Activated naive CD4-positive, alpha-beta T cell treated with Interleukin-2 at 50 U/mL for 16 hours (primary cell): Measurements from ENCODE around the gene SPINK4.

Source experiments
- DNase-seq: peaks from one replicate; pipeline ENCODE4 v3.0.0-alpha.2; 2020

SPINK4 gene

DNA sequence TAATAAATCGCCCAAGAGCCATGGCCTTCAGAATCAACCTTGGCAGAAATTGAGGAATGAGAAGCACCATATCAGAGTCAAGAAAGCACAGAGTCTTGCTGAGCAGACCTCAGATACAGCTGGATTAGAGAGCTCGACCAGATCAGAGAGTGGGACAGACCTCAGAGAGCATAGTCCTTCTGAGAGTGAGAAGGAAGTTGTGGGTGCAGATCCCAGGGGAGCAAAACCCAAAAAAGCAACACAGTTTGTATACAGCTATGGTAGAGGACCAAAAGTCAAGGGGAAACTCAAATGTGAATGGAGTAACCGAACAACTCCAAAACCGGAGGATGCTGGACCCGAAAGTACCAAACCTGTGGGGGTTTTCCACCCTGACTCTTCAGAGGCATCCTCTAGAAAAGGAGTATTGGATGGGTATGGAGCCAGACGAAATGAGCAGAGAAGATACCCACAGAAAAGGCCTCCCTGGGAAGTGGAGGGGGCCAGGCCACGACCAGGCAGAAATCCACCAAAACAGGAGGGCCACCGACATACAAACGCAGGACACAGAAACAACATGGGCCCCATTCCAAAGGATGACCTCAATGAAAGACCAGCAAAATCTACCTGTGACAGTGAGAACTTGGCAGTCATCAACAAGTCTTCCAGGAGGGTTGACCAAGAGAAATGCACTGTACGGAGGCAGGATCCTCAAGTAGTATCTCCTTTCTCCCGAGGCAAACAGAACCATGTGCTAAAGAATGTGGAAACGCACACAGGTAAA is 54.9 kb downstream of the SPINK4 start:
- DNase-seq = no peak

DNA sequence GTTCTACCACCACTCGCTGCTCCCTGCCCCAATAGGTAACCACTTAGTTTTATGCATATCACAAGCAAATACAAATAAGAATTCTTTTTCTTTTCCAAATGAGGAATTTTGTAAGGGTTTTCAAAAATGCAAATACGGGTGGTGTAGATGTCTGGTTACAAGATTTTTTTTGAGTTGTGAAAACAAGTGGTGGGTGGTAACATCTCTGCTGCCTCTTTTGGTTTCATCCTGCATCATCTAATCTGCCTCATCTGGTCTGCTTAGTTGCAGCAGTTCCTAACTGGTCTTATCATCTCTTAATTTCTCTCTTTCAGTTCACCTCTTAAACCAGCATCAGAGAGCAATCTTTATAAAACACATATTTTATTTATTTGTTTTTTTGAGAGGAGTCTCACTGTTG is 55.6 kb downstream of the SPINK4 start:
- DNase-seq = no peak

DNA sequence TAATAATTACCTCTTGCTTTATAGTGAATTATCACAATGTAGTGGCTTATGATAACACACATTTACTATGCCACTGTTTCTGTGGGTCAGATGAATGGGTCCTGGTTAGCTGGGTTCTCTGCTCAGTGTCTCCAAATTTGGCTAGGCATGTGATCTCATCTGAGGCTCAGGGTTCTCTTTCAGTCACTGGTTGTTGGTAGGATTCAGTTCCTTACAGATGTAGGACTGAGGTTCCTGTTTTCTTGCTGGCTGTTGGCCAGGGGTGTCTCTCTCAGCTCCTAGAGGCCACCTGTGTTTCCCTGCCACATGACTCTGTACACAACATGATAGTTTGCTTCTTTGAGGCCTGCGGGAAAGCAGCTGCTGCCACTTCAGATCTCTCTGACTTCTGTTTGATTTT is 57.5 kb downstream of the SPINK4 start:
- DNase-seq = no peak
